ENCODE measurements around the gene CES2. TPM values are rescaled to one million over a fixed set of nuclear protein-coding genes. Genes with fewer than 3 reads are reported as not detected.

Gene CES2
- total and polyA plus RNA-seq, 2 of the 8 experiments (the other 6 are each of a cell fraction or from before 2014, with no cell fraction given), result 8.6 to 14.7 TPM

GRCh38 chr16:66940236-66940635, 4.9 kb downstream of the CES2 start:
- Histone ChIP-seq H2BK120ac (replicated peaks; ENCODE audit: low read depth, low read length) (no peak overlapping the region), H3K56ac (replicated peaks; ENCODE audit: insufficient read length, low read depth, low read length) (no peak overlapping the region), H3K4me1 (replicated peaks in 1 of 4; ENCODE audit: control insufficient read depth in 3 of 4, insufficient read depth in 4 of 4, low read length in 3 of 4) (peaks cover 0 to 3% (median 2%) of the 10 kb centered on the region in 4 experiments; a peak in 4 of 7 replicates), H3K4me2 (ENCODE audit: insufficient read depth in 1 of 2, low read depth in 2 of 2, low read length in 2 of 2) (no peak overlapping the region), H3K36me3 (ENCODE audit: control insufficient read depth in 2 of 4, insufficient read depth in 4 of 4, low read length in 3 of 4) (peaks cover 5 to 18% (median 15%) of the 10 kb centered on the region in 4 experiments; a peak in 7 of 8 replicates), H4K91ac (replicated peaks; ENCODE audit: insufficient read length, low read length) (no peak overlapping the region), H2BK20ac (ENCODE audit: low read length) (no peak overlapping the region), H2BK15ac (ENCODE audit: low read length) (no peak overlapping the region), H4K5ac (ENCODE audit: insufficient read length, low read depth, low read length) (no peak overlapping the region), H3K27me3 (replicated peaks in 1 of 4; ENCODE audit: control insufficient read depth in 3 of 4, extremely low read depth in 1 of 4, insufficient read depth in 3 of 4, low read length in 3 of 4) (peaks cover 0 to 6% (median 4%) of the 10 kb centered on the region in 4 experiments; a peak in 4 of 7 replicates), H2AFZ (ENCODE audit: low read length) (no peak overlapping the region), H3K23ac (ENCODE audit: insufficient read length) (no peak overlapping the region), H3K4ac (replicated peaks; ENCODE audit: insufficient read length, low read depth, low read length) (no peak overlapping the region), H2AK5ac (ENCODE audit: low read depth, low read length) (no peak overlapping the region), H3K4me3 (ENCODE audit: extremely low read depth in 1 of 4, insufficient read depth in 2 of 4, low read depth in 3 of 4, low read length in 4 of 4) (no peak overlapping the region), H3K9me3 (ENCODE audit: insufficient read depth in 2 of 2, low read depth in 1 of 2, low read length in 1 of 2) (no peaks in the 10 kb centered on the region), H3K79me1 (ENCODE audit: low read depth, low read length) (peaks cover 2% of the 10 kb centered on the region; the same call in 1 of the 2 replicates), H2BK12ac (ENCODE audit: low read depth, low read length) (no peak overlapping the region), H4K20me1 (replicated peaks in 1 of 2; ENCODE audit: control insufficient read depth in 1 of 2, insufficient read depth in 2 of 2, low read length in 2 of 2) (peaks cover 0 to 10% of the 10 kb centered on the region in 2 experiments), H3K18ac (ENCODE audit: extremely low read depth, low read length) (no peak overlapping the region), H4K8ac (ENCODE audit: extremely low read depth, insufficient read depth, low read length) (no peak overlapping the region), H3K14ac (ENCODE audit: insufficient read length) (no peak overlapping the region), H3K23me2 (ENCODE audit: low read depth, low read length) (peaks cover 2% of the 10 kb centered on the region; the same call in 1 of the 2 replicates), H3K9ac (replicated peaks in 1 of 4; ENCODE audit: extremely low read depth in 1 of 4, low read depth in 3 of 4, low read length in 3 of 4) (no peak overlapping the region), H2BK5ac (ENCODE audit: low read depth, low read length) (no peak overlapping the region), H3K27ac (ENCODE audit: low read depth, low read length) (no peak overlapping the region), H3K79me2 (ENCODE audit: control insufficient read depth in 1 of 2, insufficient read depth in 2 of 2, low read length in 2 of 2) (no peaks in the 10 kb centered on the region)
- WGBS, 2 experiments (ENCODE audit: extremely low coverage in 1 of 2, insufficient coverage in 1 of 2, insufficient read length in 1 of 2, insufficient replicate concordance in 2 of 2, low coverage in 1 of 2, low lambda C conversion rate in 2 of 2, missing lambda C conversion rate in 1 of 2), result 84% methylated on average over 15 of the region's 16 CpGs; no CpG with 5 or more reads in 1 of the 2 experiments
- POLR2A ChIA-PET (ENCODE audit: partially characterized antibody), result no interaction called here
- TF ChIP-seq HDAC2 (IDR thresholded peaks at IDR 0.05; ENCODE audit: borderline replicate concordance in 1 of 2, low read depth in 2 of 2, low read length in 2 of 2) (no peak), NANOG (IDR thresholded peaks at IDR 0.05; ENCODE audit: insufficient read depth, low read depth, low read length, poor library complexity, severe bottlenecking) (no peak), SP4 (IDR thresholded peaks at IDR 0.05; ENCODE audit: low read length) (no peak), CHD1 (IDR thresholded peaks at IDR 0.05; ENCODE audit: low read depth, low read length) (no peak), TAF7 (optimal IDR thresholded peaks at IDR 0.05; ENCODE audit: borderline replicate concordance, low read depth, low read length) (no peak), JUND (IDR thresholded peaks at IDR 0.05; ENCODE audit: low read length) (no peak), CEBPB (IDR thresholded peaks at IDR 0.05; ENCODE audit: low read depth, low read length) (no peak), SP1 (IDR thresholded peaks at IDR 0.05; ENCODE audit: low read depth, low read length) (no peak), TCF12 (IDR thresholded peaks at IDR 0.05; ENCODE audit: low read depth, low read length) (no peak), KDM4A (IDR thresholded peaks at IDR 0.05; ENCODE audit: low read depth, low read length, severe bottlenecking) (no peak), EZH2 (IDR thresholded peaks at IDR 0.05; ENCODE audit: low read depth, low read length, severe bottlenecking) (no peak)
- FAIRE-seq, result no peak
- CTCF ChIA-PET (ENCODE audit: partially characterized antibody), result interaction anchor here (1.0 to 1.4 kb wide), 2 partner anchors 12 to 14 kb away, joined by 3 read pairs; no protein-coding TSS in a partner anchor
- no peak for DNase-seq (ENCODE audit: low read depth in 1 of 2, low spot score in 2 of 2)

Data from H1 (cell line).